H9 (cell line): ENCODE data around the gene PHF21B. TPM values are rescaled to one million over a fixed set of nuclear protein-coding genes. Genes with fewer than 3 reads are reported as not detected.

ENCODE experiments used
- DNase-seq: peaks from one replicate; pipeline ENCODE4 v3.0.0-alpha.2; 2017
- H2AFZ ChIP-seq: one replicate; pipeline ENCODE4 v1.6.1; 2013; ENCODE audit warnings: mild to moderate bottlenecking, low read length, control low read depth, moderate library complexity
- H2AK5ac ChIP-seq: 2 replicates; pipeline ENCODE4 v1.6.1; 2013; ENCODE audit warnings: low read length, control low read depth, mixed read lengths; ENCODE audit not compliant: insufficient read length
- H2BK120ac ChIP-seq: one replicate; pipeline ENCODE4 v1.6.1; 2013; ENCODE audit warnings: low read depth, mild to moderate bottlenecking, low read length, control low read depth, inconsistent platforms; ENCODE audit not compliant: poor library complexity, severe bottlenecking
- H2BK12ac ChIP-seq: 2 replicates; pipeline ENCODE4 v1.6.1; 2013; ENCODE audit warnings: low read length, control low read depth, mixed read lengths, low read depth; ENCODE audit not compliant: insufficient read length
- H2BK15ac ChIP-seq: 2 replicates; pipeline ENCODE4 v1.6.1; 2013; ENCODE audit warnings: low read depth, low read length, control low read depth
- H2BK20ac ChIP-seq: one replicate; pipeline ENCODE4 v1.6.1; 2013; ENCODE audit warnings: low read depth, mild to moderate bottlenecking, low read length, control low read depth, inconsistent platforms; ENCODE audit not compliant: poor library complexity, severe bottlenecking
- H2BK5ac ChIP-seq: 2 replicates; pipeline ENCODE4 v1.6.1; 2013; ENCODE audit warnings: low read length, control low read depth, mixed read lengths; ENCODE audit not compliant: insufficient read length
- H3K14ac ChIP-seq: 2 replicates; pipeline ENCODE4 v1.6.1; 2013; ENCODE audit warnings: low read length, control low read depth; ENCODE audit not compliant: insufficient read depth
- H3K18ac ChIP-seq: 2 replicates; pipeline ENCODE4 v1.6.1; 2013; ENCODE audit warnings: low read depth, mild to moderate bottlenecking, mixed read lengths, low read length, control low read depth; ENCODE audit not compliant: insufficient read length
- H3K23ac ChIP-seq: 2 replicates; pipeline ENCODE4 v1.6.1; 2013; ENCODE audit warnings: low read length, control low read depth, mixed read lengths, low read depth; ENCODE audit not compliant: insufficient read length
- H3K23me2 ChIP-seq: 2 replicates; pipeline ENCODE4 v1.6.1; 2013; ENCODE audit warnings: low read depth, mild to moderate bottlenecking, mixed read lengths, low read length, control low read depth; ENCODE audit not compliant: insufficient read length, poor library complexity, severe bottlenecking
- H3K27ac ChIP-seq: 2 replicates; pipeline ENCODE4 v1.5.1; 2013; ENCODE audit warnings: low read length, control low read depth, mixed read lengths, low read depth; ENCODE audit not compliant: insufficient read length
- H3K27me3 ChIP-seq: 2 replicates; pipeline ENCODE4 v1.6.1; 2013; ENCODE audit warnings: low read length, control low read depth, inconsistent platforms; ENCODE audit not compliant: insufficient read depth
- H3K4ac ChIP-seq: 2 replicates; pipeline ENCODE4 v1.6.1; 2013; ENCODE audit warnings: low read depth, mild to moderate bottlenecking, control low read depth, inconsistent platforms, low read length, moderate library complexity
- H3K4me1 ChIP-seq: 2 replicates; pipeline ENCODE4 v1.6.1; 2013; ENCODE audit warnings: low read length, control low read depth, inconsistent platforms; ENCODE audit not compliant: insufficient read depth
- H3K4me2 ChIP-seq: 2 replicates; pipeline ENCODE4 v1.6.1; 2013; ENCODE audit warnings: low read length, control low read depth, mixed read lengths; ENCODE audit not compliant: insufficient read length, insufficient read depth
- H3K56ac ChIP-seq: 2 replicates; pipeline ENCODE4 v1.6.1; 2013; ENCODE audit warnings: low read depth, mild to moderate bottlenecking, mixed read lengths, low read length, control low read depth; ENCODE audit not compliant: insufficient read length
- H3K79me1 ChIP-seq: 2 replicates; pipeline ENCODE4 v1.6.1; 2013; ENCODE audit warnings: low read depth, mild to moderate bottlenecking, moderate library complexity, low read length, control low read depth, inconsistent platforms; ENCODE audit not compliant: insufficient read depth, poor library complexity, severe bottlenecking
- H3K79me2 ChIP-seq: 2 replicates; pipeline ENCODE4 v1.6.1; 2013; ENCODE audit warnings: low read length, control low read depth, inconsistent platforms; ENCODE audit not compliant: insufficient read depth
- H3K9ac ChIP-seq: 2 replicates; pipeline ENCODE4 v1.6.1; 2013; ENCODE audit warnings: low read length, control low read depth, mixed read lengths; ENCODE audit not compliant: insufficient read length; ENCODE audit errors: extremely low read depth
- H3K9me3 ChIP-seq: one replicate; pipeline ENCODE4 v1.6.1; 2013; ENCODE audit warnings: low read depth, low read length, inconsistent platforms; ENCODE audit not compliant: control insufficient read depth
- H3T11ph ChIP-seq: one replicate; pipeline ENCODE4 v1.6.1; 2013; ENCODE audit warnings: mild to moderate bottlenecking, low read length, control low read depth, inconsistent platforms
- H4K20me1 ChIP-seq: one replicate; pipeline ENCODE4 v1.6.1; 2013; ENCODE audit not compliant: control insufficient read depth, insufficient read length, insufficient read depth
- H4K5ac ChIP-seq: 2 replicates; pipeline ENCODE4 v1.6.1; 2013; ENCODE audit warnings: low read depth, mild to moderate bottlenecking, mixed read lengths, low read length, control low read depth; ENCODE audit not compliant: insufficient read length
- H4K8ac ChIP-seq: replicated peaks from 2 replicates; pipeline ENCODE4 v1.6.1; 2013; ENCODE audit warnings: low read length, control low read depth, mixed read lengths, low read depth; ENCODE audit not compliant: insufficient read length
- H4K91ac ChIP-seq: 2 replicates; pipeline ENCODE4 v1.6.1; 2013; ENCODE audit warnings: low read depth, mild to moderate bottlenecking, moderate library complexity, mixed read lengths, low read length, control low read depth; ENCODE audit not compliant: insufficient read length
- H3K27ac Mint-ChIP-seq, 3 experiments: 2 replicates in 2 of 3; 3 replicates in 1 of 3; pipeline ENCODE4 v1.8.0; 2020 to 2021; ENCODE audit warnings: mixed read lengths in 3 of 3, mild to moderate bottlenecking in 1 of 3, moderate library complexity in 1 of 3
- H3K27me3 Mint-ChIP-seq: 2 replicates; pipeline ENCODE4 v1.8.0; 2021; ENCODE audit warnings: low read depth, mild to moderate bottlenecking, moderate library complexity, mixed read lengths
- H3K36me3 Mint-ChIP-seq, 3 experiments: 2 replicates in 2 of 3; 3 replicates in 1 of 3; pipeline ENCODE4 v1.8.0; 2020 to 2021; ENCODE audit warnings: low read depth in 3 of 3, mixed read lengths in 3 of 3; ENCODE audit not compliant: insufficient read depth in 1 of 3
- H3K4me1 Mint-ChIP-seq, 2 experiments: 2 replicates each; pipeline ENCODE4 v1.8.0; 2020; ENCODE audit warnings: mixed read lengths in 2 of 2
- H3K4me3 Mint-ChIP-seq, 2 experiments: 2 replicates in 1 of 2; 3 replicates in 1 of 2; pipeline ENCODE4 v1.8.0; 2020 to 2021; ENCODE audit warnings: mild to moderate bottlenecking in 2 of 2, mixed read lengths in 2 of 2, moderate library complexity in 1 of 2
- H3K9me3 Mint-ChIP-seq, 2 experiments: 2 replicates in 1 of 2; 3 replicates in 1 of 2; pipeline ENCODE4 v1.8.0; 2020; ENCODE audit warnings: mild to moderate bottlenecking in 2 of 2, mixed read lengths in 2 of 2, moderate library complexity in 1 of 2
- CTCF ChIP-seq: fragments of 200-600 bp; sonication (generic); conservative IDR thresholded peaks from 3 replicates; pipeline ENCODE4 v1.8.0; 2021; ENCODE audit warnings: antibody characterized with exemption, mild to moderate bottlenecking
- total RNA-seq: library from RNA; stranded (reverse); gene quantifications from 2 replicates; pipeline ENCODE4 v1.2.1, GENCODE V29; 2021

PHF21B gene
- total RNA-seq, 1 experiment from 2014 or later = 60.3 TPM

DNA sequence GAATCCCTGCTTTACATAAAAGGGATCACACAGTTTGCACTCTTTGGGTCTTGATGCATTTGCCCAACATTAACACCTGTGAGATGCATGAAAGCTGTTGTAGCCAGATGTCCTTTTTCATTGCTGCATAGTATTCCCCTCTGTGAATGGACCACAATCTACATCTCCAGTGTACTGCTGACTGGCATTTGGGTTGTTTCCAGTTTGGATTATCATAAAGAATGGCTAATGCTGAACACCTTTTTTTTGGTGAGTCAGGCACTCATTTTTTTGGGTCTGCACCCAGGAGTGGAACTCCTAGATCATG is 58.3 kb downstream of the PHF21B start:
- H2AK5ac ChIP-seq = no peak overlapping the region

More for the DNA sequence above, 58.3 kb downstream of the PHF21B start:
- Histone ChIP-seq H2AFZ (no peak overlapping the region), H3K27me3 (no peaks in the 10 kb centered on the region), H3K79me1 (peaks cover 2% of the 10 kb centered on the region), H3K23ac (no peak overlapping the region), H3K9me3 (no peaks in the 10 kb centered on the region), H2BK15ac (no peak overlapping the region), H4K91ac (no peak overlapping the region), H3K23me2 (no peaks in the 10 kb centered on the region), H3K4me2 (no peak overlapping the region), H4K20me1 (peaks cover 2% of the 10 kb centered on the region), H3K56ac (no peak overlapping the region), H2BK20ac (no peak overlapping the region), H3K4ac (no peak overlapping the region), H4K8ac (no peak overlapping the region), H2BK12ac (no peak overlapping the region), H3K79me2 (peaks cover 2% of the 10 kb centered on the region; the same call in 1 of the 2 replicates), H3K4me1 (peaks cover 9% of the 10 kb centered on the region; the same call in 1 of the 2 replicates), H2BK120ac (no peak overlapping the region), H2BK5ac (no peak overlapping the region), H3K14ac (no peak overlapping the region), H3K18ac (no peak overlapping the region), H3K27ac (no peak overlapping the region), H3T11ph (no peak overlapping the region), H4K5ac (no peak overlapping the region), H3K9ac (no peak overlapping the region)
- Mint-ChIP-seq H3K36me3 (peaks cover 31 to 36% (median 36%) of the 10 kb centered on the region in 3 experiments), H3K4me1 (peaks cover 46 to 53% of the 10 kb centered on the region in 2 experiments), H3K27ac (no peak overlapping the region), H3K27me3 (peaks cover 9% of the 10 kb centered on the region), H3K9me3 (peaks cover 23 to 24% of the 10 kb centered on the region in 2 experiments), H3K4me3 (no peak overlapping the region)
- TF ChIP-seq CTCF = no peak
- DNase-seq = no peak
